ENCODE data around the gene CALY.

The CALY gene

GRCh38 chr10:133329491-133330202 is 7.0 kb downstream of the CALY start:
- Histone ChIP-seq H2BK12ac (ENCODE audit: low read length) (no peak overlapping the region), H3K9ac (ENCODE audit: low read depth, low read length, poor library complexity) (no peak overlapping the region), H3K36me3 (replicated peaks in 1 of 2; ENCODE audit: control insufficient read depth in 2 of 2, insufficient read depth in 2 of 2, low read length in 2 of 2) (no peaks in the 10 kb centered on the region), H3K27ac (replicated peaks; ENCODE audit: low read length) (no peak overlapping the region), H2BK120ac (ENCODE audit: low read depth, low read length) (no peak overlapping the region), H3K23ac (ENCODE audit: low read depth, low read length, poor library complexity) (no peak overlapping the region), H2BK5ac (ENCODE audit: low read length) (no peak overlapping the region), H3K79me1 (ENCODE audit: low read depth, low read length) (peaks cover 1% of the 10 kb centered on the region), H3K27me3 (ENCODE audit: control insufficient read depth in 3 of 3, insufficient read depth in 3 of 3, low read depth in 1 of 3, low read length in 3 of 3) (peaks cover 2 to 72% (median 58%) of the 10 kb centered on the region in 3 experiments), H3K9me3 (replicated peaks in 1 of 2; ENCODE audit: control insufficient read depth in 2 of 2, insufficient read depth in 1 of 2, low read depth in 1 of 2, low read length in 2 of 2) (peaks cover 4 to 23% of the 10 kb centered on the region in 2 donors), H2AK5ac (ENCODE audit: low read depth, low read length) (no peak overlapping the region), H3K4me3 (ENCODE audit: low read length in 2 of 2) (no peak overlapping the region), H4K91ac (ENCODE audit: low read depth, low read length, poor library complexity) (no peak overlapping the region), H3K4me1 (ENCODE audit: control insufficient read depth in 2 of 2, insufficient read depth in 1 of 2, low read depth in 1 of 2, low read length in 2 of 2) (peaks cover 7 to 12% of the 10 kb centered on the region in 2 donors), H4K8ac (ENCODE audit: low read depth, low read length) (no peak overlapping the region), H2BK15ac (ENCODE audit: low read length) (peak overlapping the region; percentile 99), H3K4me2 (ENCODE audit: insufficient read depth, low read length, poor library complexity, severe bottlenecking) (peak overlapping the region; percentile 56), H2AFZ (ENCODE audit: low read length) (peak overlapping the region; percentile 84), H3K14ac (ENCODE audit: low read length) (no peak overlapping the region), H3K18ac (ENCODE audit: low read length) (peak overlapping the region; percentile 38), H3K4ac (ENCODE audit: low read length) (no peak overlapping the region)
- DNase-seq (ENCODE audit: low spot score): peak; percentile 84
- WGBS, 2 donors (ENCODE audit: extremely low coverage in 2 of 2, insufficient read length in 2 of 2, insufficient replicate concordance in 1 of 2): no CpG with 5 or more reads among the region's 37 CpGs

GRCh38 chr10:133328358-133329343 is 8.0 kb downstream of the CALY start:
- Histone ChIP-seq H3K4me3 (ENCODE audit: low read length in 2 of 2) (no peak overlapping the region), H3K9ac (ENCODE audit: low read depth, low read length, poor library complexity) (no peak overlapping the region), H2AFZ (ENCODE audit: low read length) (no peak overlapping the region), H2BK12ac (ENCODE audit: low read length) (peak overlapping the region; percentile 84), H3K27ac (replicated peaks; ENCODE audit: low read length) (no peak overlapping the region), H3K36me3 (replicated peaks in 1 of 2; ENCODE audit: control insufficient read depth in 2 of 2, insufficient read depth in 2 of 2, low read length in 2 of 2) (no peaks in the 10 kb centered on the region), H2BK5ac (ENCODE audit: low read length) (no peak overlapping the region), H2BK15ac (ENCODE audit: low read length) (peak overlapping the region; percentile 99), H3K4me2 (ENCODE audit: insufficient read depth, low read length, poor library complexity, severe bottlenecking) (no peak overlapping the region), H4K91ac (ENCODE audit: low read depth, low read length, poor library complexity) (no peak overlapping the region), H2BK120ac (ENCODE audit: low read depth, low read length) (peak overlapping the region; percentile 61), H3K27me3 (ENCODE audit: control insufficient read depth in 3 of 3, insufficient read depth in 3 of 3, low read depth in 1 of 3, low read length in 3 of 3) (peaks cover 0 to 67% (median 51%) of the 10 kb centered on the region in 3 experiments), H3K23ac (ENCODE audit: low read depth, low read length, poor library complexity) (peak overlapping the region; percentile 55), H3K79me1 (ENCODE audit: low read depth, low read length) (peaks cover 1% of the 10 kb centered on the region), H2AK5ac (ENCODE audit: low read depth, low read length) (peak overlapping the region; percentile 99), H3K18ac (ENCODE audit: low read length) (peak overlapping the region; percentile 71), H3K4me1 (ENCODE audit: control insufficient read depth in 2 of 2, insufficient read depth in 1 of 2, low read depth in 1 of 2, low read length in 2 of 2) (peaks cover 7 to 14% of the 10 kb centered on the region in 2 donors), H4K8ac (ENCODE audit: low read depth, low read length) (no peak overlapping the region), H3K14ac (ENCODE audit: low read length) (peak overlapping the region; percentile 63), H3K9me3 (replicated peaks in 1 of 2; ENCODE audit: control insufficient read depth in 2 of 2, insufficient read depth in 1 of 2, low read depth in 1 of 2, low read length in 2 of 2) (peaks cover 4 to 23% of the 10 kb centered on the region in 2 donors), H3K4ac (ENCODE audit: low read length) (peak overlapping the region; percentile 23)
- no CpG with 5 or more reads among the region's 15 CpGs for WGBS, 2 donors (ENCODE audit: extremely low coverage in 2 of 2, insufficient read length in 2 of 2, insufficient replicate concordance in 1 of 2)
- DNase-seq (ENCODE audit: low spot score): no peak

GRCh38 chr10:133327651-133328357 is 8.9 kb downstream of the CALY start:
- H3K27ac ChIP-seq (replicated peaks; ENCODE audit: low read length): no peak overlapping the region
- H3K4me1 ChIP-seq (ENCODE audit: control insufficient read depth in 2 of 2, insufficient read depth in 1 of 2, low read depth in 1 of 2, low read length in 2 of 2): peaks cover 7 to 14% of the 10 kb centered on the region in 2 donors
- WGBS, 2 donors (ENCODE audit: extremely low coverage in 2 of 2, insufficient read length in 2 of 2, insufficient replicate concordance in 1 of 2): no CpG with 5 or more reads among the region's 12 CpGs
- H3K18ac ChIP-seq (ENCODE audit: low read length): peak overlapping the region; percentile 71
- peak overlapping the region; percentile 84 for H2BK12ac ChIP-seq (ENCODE audit: low read length)
- peak overlapping the region; percentile 55 for H3K23ac ChIP-seq (ENCODE audit: low read depth, low read length, poor library complexity)
- H3K9me3 ChIP-seq (replicated peaks in 1 of 2; ENCODE audit: control insufficient read depth in 2 of 2, insufficient read depth in 1 of 2, low read depth in 1 of 2, low read length in 2 of 2): peaks cover 2 to 18% of the 10 kb centered on the region in 2 donors
- H2AK5ac ChIP-seq (ENCODE audit: low read depth, low read length): peak overlapping the region; percentile 99
- H3K9ac ChIP-seq (ENCODE audit: low read depth, low read length, poor library complexity): peak overlapping the region; percentile 63
- peak overlapping the region; percentile 23 for H3K4ac ChIP-seq (ENCODE audit: low read length)
- H3K4me2 ChIP-seq (ENCODE audit: insufficient read depth, low read length, poor library complexity, severe bottlenecking): no peak overlapping the region
- DNase-seq (ENCODE audit: low spot score): no peak
- no peak overlapping the region for H2BK5ac ChIP-seq (ENCODE audit: low read length)
- H3K36me3 ChIP-seq (replicated peaks in 1 of 2; ENCODE audit: control insufficient read depth in 2 of 2, insufficient read depth in 2 of 2, low read length in 2 of 2): no peaks in the 10 kb centered on the region
- peaks cover 0 to 62% (median 45%) of the 10 kb centered on the region in 3 experiments for H3K27me3 ChIP-seq (ENCODE audit: control insufficient read depth in 3 of 3, insufficient read depth in 3 of 3, low read depth in 1 of 3, low read length in 3 of 3)
- H3K14ac ChIP-seq (ENCODE audit: low read length): no peak overlapping the region
- H2BK15ac ChIP-seq (ENCODE audit: low read length): peak overlapping the region; percentile 99
- H2BK120ac ChIP-seq (ENCODE audit: low read depth, low read length): peak overlapping the region; percentile 61
- peaks cover 1% of the 10 kb centered on the region for H3K79me1 ChIP-seq (ENCODE audit: low read depth, low read length)
- H3K4me3 ChIP-seq (ENCODE audit: low read length in 2 of 2): no peak overlapping the region
- H4K91ac ChIP-seq (ENCODE audit: low read depth, low read length, poor library complexity): no peak overlapping the region
- no peak overlapping the region for H2AFZ ChIP-seq (ENCODE audit: low read length)
- peak overlapping the region; percentile 23 for H4K8ac ChIP-seq (ENCODE audit: low read depth, low read length)
